Stomach (tissue), 9 donors: ENCODE data around the gene TOMM22. TPM values are rescaled to one million over a fixed set of nuclear protein-coding genes. Genes with fewer than 3 reads are reported as not detected.
A peak's percentile ranks its signal among the peaks of the same experiment; 100 is the strongest.

Source experiments
- DNase-seq, 2 donors: peaks; one replicate each; pipeline versions ENCODE4 v3.0.0 to v3.0.0-alpha.2; 2013 to 2019
- H3K27ac ChIP-seq, 5 donors: fragments of 200-600 bp in 4 of 5; sonication (generic) in 4 of 5; one replicate each; pipeline ENCODE4 v1.5.1; 2013 to 2019; ENCODE audit warnings: mild to moderate bottlenecking in 1 of 5, moderate library complexity in 1 of 5
- H3K27me3 ChIP-seq, 3 donors: fragments of 200-600 bp; sonication (generic); one replicate each; pipeline ENCODE4 v1.5.1; 2017 to 2019; ENCODE audit warnings: mixed run types in 1 of 3
- H3K36me3 ChIP-seq, 4 donors: fragments of 200-600 bp; sonication (generic); 1 replicate in 3 of 4; 2 replicates in 1 of 4; pipeline ENCODE4 v1.5.1; 2016 to 2019
- H3K4me1 ChIP-seq, 4 donors: fragments of 200-600 bp; sonication (generic); one replicate each; pipeline ENCODE4 v1.5.1; 2016 to 2019
- H3K4me3 ChIP-seq, 4 donors: fragments of 200-600 bp; sonication (generic) in 3 of 4; one replicate each; pipeline ENCODE4 v1.5.1; 2016 to 2019; ENCODE audit warnings: mild to moderate bottlenecking in 1 of 4
- H3K9me3 ChIP-seq, 4 donors: fragments of 200-600 bp; sonication (generic); one replicate each; pipeline ENCODE4 v1.5.1; 2016 to 2019
- CTCF ChIP-seq, 7 experiments: fragments of 450-650 bp in 4 of 7; fragments of 200-600 bp in 3 of 7; sonication (generic) in 3 of 7; IDR thresholded peaks; one replicate each; pipeline ENCODE4 v1.5.1; 2016 to 2019; ENCODE audit warnings: antibody characterized with exemption in 7 of 7, control low read depth in 2 of 7, mild to moderate bottlenecking in 1 of 7
- EP300 ChIP-seq: sonication (generic); formaldehyde crosslinking; IDR thresholded peaks from one replicate; pipeline ENCODE4 v1.6.1; 2017; ENCODE audit warnings: antibody characterized with exemption
- POLR2A ChIP-seq, 4 donors: fragments of 450-650 bp; IDR thresholded peaks; one replicate each; pipeline ENCODE4 v1.6.1; 2016; ENCODE audit warnings: antibody characterized with exemption in 4 of 4, control low read depth in 2 of 4, mild to moderate bottlenecking in 1 of 4, moderate library complexity in 1 of 4
- POLR2AphosphoS5 ChIP-seq, 3 donors: sonication (generic); formaldehyde crosslinking; IDR thresholded peaks; one replicate each; pipeline ENCODE4 v1.6.1; 2016; ENCODE audit warnings: antibody characterized with exemption in 3 of 3
- WGBS, 5 donors: extraction: QIAGEN DNeasy Blood & Tissue Kit in 3 of 5; methylation state at CpG; one replicate each; pipeline versions ENCODE4 v1.1.5 to v1.1.7; 2013 to 2018; 5-methylcytosine and 5-hydroxymethylcytosine counted together
- intact Hi-C: fragments of 100-400 bp; cut with DNase I; formaldehyde crosslinking; loops from one replicate; pipeline ENCODE4 v1.15.1; 2023; ENCODE audit warnings: low total_unique reads
- polyA plus RNA-seq, 3 donors: library from polyadenylated mRNA; stranded (reverse); fragments of 200-250 nt; gene quantifications; one replicate each; pipeline ENCODE4 v1.2.3, GENCODE V29; 2013
- total RNA-seq, 5 donors: library from RNA; depleted of rRNA; stranded (reverse); fragments of >200 nt; gene quantifications; one replicate each; pipeline versions ENCODE4 v1.1.0 to v1.2.3, GENCODE V29; 2014 to 2016
- donor health status: healthy with polysubstance abuse.
- donor health status: Bipolar disorder and iron deficiency.
- donor health status: healthy.

Gene TOMM22
- total and polyA plus RNA-seq, 8 donors = 22.6 to 66.5 (median 37.4) TPM

GRCh38 chr22:38707984-38708383, 26.2 kb downstream of the TOMM22 start:
- TF ChIP-seq CTCF (IDR thresholded peaks at IDR 0.05) = no peak
- TF ChIP-seq POLR2A (IDR thresholded peaks at IDR 0.05) = no peak
- no peak for TF ChIP-seq POLR2AphosphoS5 (IDR thresholded peaks at IDR 0.05)
- TF ChIP-seq EP300 = no peak
- H3K4me3 ChIP-seq = peak overlapping the region in 2 of 4 donors; percentile 80 to 92
- H3K4me1 ChIP-seq = peaks cover 36 to 72% (median 45%) of the 10 kb centered on the region in 4 donors
- no peaks in the 10 kb centered on the region for H3K27me3 ChIP-seq
- 82 to 90% (median 88%) methylated on average over 3 of the region's 3 CpGs for WGBS, 5 donors
- H3K9me3 ChIP-seq = no peaks in the 10 kb centered on the region
- H3K36me3 ChIP-seq = peaks cover 0 to 24% (median 21%) of the 10 kb centered on the region in 4 donors
- no peak for DNase-seq
- peak overlapping the region in 2 of 5 donors; percentile 96 to 99 for H3K27ac ChIP-seq
- intact Hi-C loops = no loop called here

DNA sequence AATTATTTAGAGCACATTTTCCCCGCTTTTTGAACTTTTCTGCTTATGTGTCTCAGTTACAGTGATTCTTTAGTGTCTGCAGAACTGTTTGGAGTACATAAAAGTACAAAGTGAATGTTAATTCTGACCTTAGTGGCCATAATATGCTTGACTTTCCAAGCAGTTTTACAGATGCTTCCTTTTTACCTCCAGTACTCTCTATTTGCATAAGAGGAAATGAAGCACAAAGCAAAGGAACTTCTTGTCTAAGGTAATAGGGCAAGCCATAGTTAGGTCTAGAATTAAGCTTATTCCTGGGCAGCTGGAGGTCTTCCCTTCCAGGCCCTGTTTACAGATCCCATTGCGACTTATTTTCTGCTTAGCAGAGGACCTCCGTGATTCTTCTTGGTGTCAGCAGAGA, 27.5 kb downstream of the TOMM22 start:
- intact Hi-C loops = no loop called here

GRCh38 chr22:38710351-38710750, 28.6 kb downstream of the TOMM22 start:
- Histone ChIP-seq H3K9me3 (no peaks in the 10 kb centered on the region), H3K4me3 (no peak overlapping the region), H3K4me1 (peaks cover 34 to 86% (median 48%) of the 10 kb centered on the region in 4 donors), H3K27me3 (no peaks in the 10 kb centered on the region), H3K27ac (no peak overlapping the region), H3K36me3 (peaks cover 3 to 25% (median 25%) of the 10 kb centered on the region in 4 donors)
- TF ChIP-seq POLR2A (IDR thresholded peaks at IDR 0.05) = no peak
- no peak for TF ChIP-seq POLR2AphosphoS5 (IDR thresholded peaks at IDR 0.05)
- TF ChIP-seq CTCF (IDR thresholded peaks at IDR 0.05) = no peak
- no peak for TF ChIP-seq EP300
- intact Hi-C loops = no loop called here
- no peak for DNase-seq
- WGBS, 5 donors = 82 to 89% (median 87%) methylated on average over 3 of the region's 3 CpGs

More for the DNA sequence above, 27.5 kb downstream of the TOMM22 start:
- H3K9me3 ChIP-seq = no peaks in the 10 kb centered on the region
- no peaks in the 10 kb centered on the region for H3K27me3 ChIP-seq
- no peak for DNase-seq
- WGBS, 5 donors = 83 to 89% (median 88%) methylated on average over 3 of the region's 3 CpGs
- H3K4me1 ChIP-seq = peaks cover 35 to 85% (median 51%) of the 10 kb centered on the region in 4 donors
- peaks cover 0 to 24% (median 21%) of the 10 kb centered on the region in 4 donors for H3K36me3 ChIP-seq
- H3K4me3 ChIP-seq = no peak overlapping the region
- no peak overlapping the region for H3K27ac ChIP-seq
- TF ChIP-seq CTCF (IDR thresholded peaks at IDR 0.05) = no peak
- TF ChIP-seq POLR2AphosphoS5 (IDR thresholded peaks at IDR 0.05) = no peak
- no peak for TF ChIP-seq EP300
- TF ChIP-seq POLR2A (IDR thresholded peaks at IDR 0.05) = no peak

DNA sequence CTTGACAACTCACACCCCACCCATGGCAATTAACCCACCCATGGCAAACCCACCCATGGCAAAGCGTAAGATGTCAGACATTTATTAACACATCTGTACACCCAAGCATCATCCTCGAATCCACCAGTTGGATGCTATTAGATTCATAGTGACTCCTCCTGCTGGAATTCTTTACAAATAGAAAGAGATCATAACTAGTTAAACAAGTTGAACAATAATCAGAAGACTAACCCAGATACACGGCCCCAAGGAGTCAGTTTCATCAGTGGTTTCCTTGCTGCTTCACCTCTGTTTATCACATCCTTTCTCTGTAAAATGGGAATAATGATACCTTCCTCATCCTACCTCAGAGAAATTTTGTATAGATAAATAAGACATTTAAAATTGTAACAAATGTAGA, 29.1 kb downstream of the TOMM22 start:
- Histone ChIP-seq H3K4me1 (peaks cover 34 to 89% (median 48%) of the 10 kb centered on the region in 4 donors), H3K4me3 (no peak overlapping the region), H3K9me3 (no peaks in the 10 kb centered on the region), H3K27me3 (no peaks in the 10 kb centered on the region), H3K27ac (no peak overlapping the region), H3K36me3 (peaks cover 4 to 31% (median 30%) of the 10 kb centered on the region in 4 donors)
- intact Hi-C loops = no loop called here
- 69 to 79% (median 74%) methylated on average over 3 of the region's 3 CpGs for WGBS, 5 donors
- DNase-seq = no peak
- TF ChIP-seq EP300 (no peak), CTCF (IDR thresholded peaks at IDR 0.05) (no peak), POLR2AphosphoS5 (IDR thresholded peaks at IDR 0.05) (no peak), POLR2A (IDR thresholded peaks at IDR 0.05) (no peak)
